GM12801 (cell line): ENCODE measurements around the gene MAP3K6.

Experiments used
- CTCF ChIP-seq: IDR thresholded peaks from one replicate; pipeline ENCODE4 v1.5.1; 2011; ENCODE audit warnings: control low read depth; ENCODE audit not compliant: insufficient read length; ENCODE audit errors: extremely low read depth

MAP3K6 gene

GRCh38 chr1:27359822-27360158 lies 7.0 kb downstream of the MAP3K6 start:
- no peak for TF ChIP-seq CTCF

GRCh38 chr1:27358928-27359313 lies 7.8 kb downstream of the MAP3K6 start:
- TF ChIP-seq CTCF, result no peak

- no peak for TF ChIP-seq CTCF
Observed at GRCh38 chr1:27358038-27358927, 8.5 kb downstream of the MAP3K6 start.

- no peak for TF ChIP-seq CTCF
Observed at GRCh38 chr1:27357281-27358037, 9.3 kb downstream of the MAP3K6 start.

- TF ChIP-seq CTCF, result no peak
Observed at GRCh38 chr1:27356619-27357280, 10.0 kb downstream of the MAP3K6 start.

GRCh38 chr1:27356277-27356618 lies 10.5 kb downstream of the MAP3K6 start:
- TF ChIP-seq CTCF, result no peak

- TF ChIP-seq CTCF, result no peak
Observed at GRCh38 chr1:27355683-27356082, 11.1 kb downstream of the MAP3K6 start.
